Gastroesophageal sphincter (tissue), 3 donors: Measurements from ENCODE around the gene LGMN.

Source experiments
- EP300 ChIP-seq: sonication (generic); formaldehyde crosslinking; IDR thresholded peaks from one replicate; pipeline ENCODE4 v1.6.1; 2017; ENCODE audit warnings: antibody characterized with exemption, mild to moderate bottlenecking
- POLR2A ChIP-seq, 2 donors: fragments of 450-650 bp; IDR thresholded peaks; one replicate each; pipeline ENCODE4 v1.6.1; 2017; ENCODE audit warnings: antibody characterized with exemption in 2 of 2, mild to moderate bottlenecking in 2 of 2, moderate library complexity in 1 of 2
- POLR2AphosphoS5 ChIP-seq: sonication (generic); formaldehyde crosslinking; IDR thresholded peaks from one replicate; pipeline ENCODE4 v1.6.1; 2017; ENCODE audit warnings: antibody characterized with exemption
- TF ChIP-seq, protein P1 (sequence below), 4 experiments: fragments of 200-600 bp in 2 of 4; fragments of 450-650 bp in 2 of 4; sonication (generic) in 1 of 4; IDR thresholded peaks; one replicate each; pipeline ENCODE4 v1.5.1; 2017 to 2019; ENCODE audit warnings: antibody characterized with exemption in 4 of 4, mild to moderate bottlenecking in 2 of 4, moderate library complexity in 2 of 4

GRCh38 chr14:92735344-92735743 lies 13.1 kb downstream of the LGMN start:
- TF ChIP-seq, protein P1, sequence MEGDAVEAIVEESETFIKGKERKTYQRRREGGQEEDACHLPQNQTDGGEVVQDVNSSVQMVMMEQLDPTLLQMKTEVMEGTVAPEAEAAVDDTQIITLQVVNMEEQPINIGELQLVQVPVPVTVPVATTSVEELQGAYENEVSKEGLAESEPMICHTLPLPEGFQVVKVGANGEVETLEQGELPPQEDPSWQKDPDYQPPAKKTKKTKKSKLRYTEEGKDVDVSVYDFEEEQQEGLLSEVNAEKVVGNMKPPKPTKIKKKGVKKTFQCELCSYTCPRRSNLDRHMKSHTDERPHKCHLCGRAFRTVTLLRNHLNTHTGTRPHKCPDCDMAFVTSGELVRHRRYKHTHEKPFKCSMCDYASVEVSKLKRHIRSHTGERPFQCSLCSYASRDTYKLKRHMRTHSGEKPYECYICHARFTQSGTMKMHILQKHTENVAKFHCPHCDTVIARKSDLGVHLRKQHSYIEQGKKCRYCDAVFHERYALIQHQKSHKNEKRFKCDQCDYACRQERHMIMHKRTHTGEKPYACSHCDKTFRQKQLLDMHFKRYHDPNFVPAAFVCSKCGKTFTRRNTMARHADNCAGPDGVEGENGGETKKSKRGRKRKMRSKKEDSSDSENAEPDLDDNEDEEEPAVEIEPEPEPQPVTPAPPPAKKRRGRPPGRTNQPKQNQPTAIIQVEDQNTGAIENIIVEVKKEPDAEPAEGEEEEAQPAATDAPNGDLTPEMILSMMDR (IDR thresholded peaks at IDR 0.05) = no peak
- no peak for TF ChIP-seq POLR2A (IDR thresholded peaks at IDR 0.05)
- no peak for TF ChIP-seq EP300
- TF ChIP-seq POLR2AphosphoS5 = no peak
